Prostate gland (tissue), 2 donors: ENCODE results near the gene DNASE2.

Experiments used
- POLR2AphosphoS5 ChIP-seq: sonication (generic); formaldehyde crosslinking; IDR thresholded peaks from one replicate; pipeline ENCODE4 v1.6.1; 2017; ENCODE audit warnings: antibody characterized with exemption
- TF ChIP-seq, protein P1 (sequence below), 4 experiments: fragments of 200-600 bp in 2 of 4; fragments of 450-650 bp in 2 of 4; sonication (generic) in 2 of 4; IDR thresholded peaks; 1 replicate in 3 of 4; 2 replicates in 1 of 4; pipeline ENCODE4 v1.5.1; 2016 to 2019; ENCODE audit warnings: antibody characterized with exemption in 4 of 4, mild to moderate bottlenecking in 2 of 4, moderate library complexity in 2 of 4

DNA sequence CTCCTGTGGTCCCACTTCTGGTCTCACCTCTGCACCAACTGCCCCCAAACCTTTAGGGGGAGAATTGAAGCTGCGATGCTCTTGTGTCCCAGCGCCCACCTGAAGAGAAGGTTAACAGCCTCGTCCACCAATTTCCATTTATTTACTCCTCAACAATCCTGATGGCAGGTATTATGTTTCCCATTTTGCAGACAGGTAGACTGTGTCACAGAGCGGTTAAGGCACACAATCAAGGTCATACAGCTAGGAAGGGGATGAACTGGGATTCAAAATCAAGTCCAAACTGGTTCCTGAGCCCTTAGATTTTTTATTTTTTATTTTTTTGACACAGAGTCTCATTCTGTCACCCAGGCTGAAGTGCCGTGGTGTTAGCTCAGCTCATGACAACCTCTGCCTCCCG is 6.2 kb downstream of the DNASE2 start:
- TF ChIP-seq, protein P1, sequence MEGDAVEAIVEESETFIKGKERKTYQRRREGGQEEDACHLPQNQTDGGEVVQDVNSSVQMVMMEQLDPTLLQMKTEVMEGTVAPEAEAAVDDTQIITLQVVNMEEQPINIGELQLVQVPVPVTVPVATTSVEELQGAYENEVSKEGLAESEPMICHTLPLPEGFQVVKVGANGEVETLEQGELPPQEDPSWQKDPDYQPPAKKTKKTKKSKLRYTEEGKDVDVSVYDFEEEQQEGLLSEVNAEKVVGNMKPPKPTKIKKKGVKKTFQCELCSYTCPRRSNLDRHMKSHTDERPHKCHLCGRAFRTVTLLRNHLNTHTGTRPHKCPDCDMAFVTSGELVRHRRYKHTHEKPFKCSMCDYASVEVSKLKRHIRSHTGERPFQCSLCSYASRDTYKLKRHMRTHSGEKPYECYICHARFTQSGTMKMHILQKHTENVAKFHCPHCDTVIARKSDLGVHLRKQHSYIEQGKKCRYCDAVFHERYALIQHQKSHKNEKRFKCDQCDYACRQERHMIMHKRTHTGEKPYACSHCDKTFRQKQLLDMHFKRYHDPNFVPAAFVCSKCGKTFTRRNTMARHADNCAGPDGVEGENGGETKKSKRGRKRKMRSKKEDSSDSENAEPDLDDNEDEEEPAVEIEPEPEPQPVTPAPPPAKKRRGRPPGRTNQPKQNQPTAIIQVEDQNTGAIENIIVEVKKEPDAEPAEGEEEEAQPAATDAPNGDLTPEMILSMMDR (IDR thresholded peaks at IDR 0.05), result no peak
- no peak for TF ChIP-seq POLR2AphosphoS5
